ENCODE results near the gene ARHGAP32.

GRCh38 chr11:128919216-128919615 is 272.9 kb downstream of the ARHGAP32 start:
- no peak for TF ChIP-seq CTCF (IDR thresholded peaks at IDR 0.05)
- TF ChIP-seq ZFX (IDR thresholded peaks at IDR 0.05; ENCODE audit: borderline replicate concordance), result no peak

Data from 22Rv1 (cell line).